T-helper 1 cell (primary cell): Measurements from ENCODE around the gene RSPH1.
"Not testable (repeated sequence)": the region's sequence is repeated elsewhere in the genome, so short reads cannot be mapped to it uniquely, and the experiment has no call there.

Source experiments
- DNase-seq, 5 donors: peaks; one replicate each; pipeline ENCODE4 v3.0.0-alpha.2; 2012 to 2020

Gene RSPH1

GRCh38 chr21:42480736-42481135 is 15.3 kb downstream of the RSPH1 start:
- DNase-seq, result no peak

GRCh38 chr21:42479582-42479981 is 16.4 kb downstream of the RSPH1 start:
- DNase-seq, result no peak

DNA sequence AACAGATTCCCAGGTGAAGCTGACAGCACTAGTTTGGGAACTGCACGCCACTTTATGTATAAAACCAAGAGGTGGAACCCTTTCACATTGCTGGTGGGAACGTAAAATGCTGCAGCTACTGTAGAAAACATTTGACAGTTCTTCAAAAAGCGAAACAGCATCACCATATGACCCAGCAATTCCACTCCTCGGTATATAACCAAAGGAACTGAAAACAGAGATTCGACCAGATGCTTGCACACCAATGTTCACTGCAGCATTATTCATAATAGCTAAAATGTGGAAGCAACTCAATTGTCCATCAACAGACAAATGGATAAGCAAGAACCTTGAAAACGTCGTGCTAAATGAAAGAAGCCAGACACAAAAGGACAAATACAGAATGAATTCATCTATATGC is 17.5 kb downstream of the RSPH1 start:
- no peak for DNase-seq

GRCh38 chr21:42476388-42477331 is 19.4 kb downstream of the RSPH1 start:
- DNase-seq, result no peak

- no peak for DNase-seq
Measured at GRCh38 chr21:42475526-42476387, 20.3 kb downstream of the RSPH1 start.

DNA sequence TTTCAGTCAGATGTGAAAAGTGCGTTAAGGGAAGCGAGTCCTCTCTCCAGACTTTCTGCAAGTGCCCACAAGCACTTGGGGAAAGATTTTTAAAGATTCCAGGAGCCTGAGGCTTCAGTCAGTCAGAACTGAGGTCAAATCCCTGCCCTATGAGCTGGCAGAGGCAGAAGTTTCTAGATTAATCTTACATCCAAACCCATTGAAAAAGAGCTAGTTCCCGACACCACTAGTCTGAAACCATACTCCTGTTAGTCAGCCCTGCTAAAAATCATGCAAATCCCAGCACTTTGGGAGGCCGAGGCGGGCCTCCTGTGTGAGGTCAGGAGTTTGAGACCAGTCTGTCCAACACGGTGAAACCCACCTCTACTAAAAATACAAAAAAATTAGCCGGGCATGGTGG is 21.0 kb downstream of the RSPH1 start:
- DNase-seq, result no peak

DNA sequence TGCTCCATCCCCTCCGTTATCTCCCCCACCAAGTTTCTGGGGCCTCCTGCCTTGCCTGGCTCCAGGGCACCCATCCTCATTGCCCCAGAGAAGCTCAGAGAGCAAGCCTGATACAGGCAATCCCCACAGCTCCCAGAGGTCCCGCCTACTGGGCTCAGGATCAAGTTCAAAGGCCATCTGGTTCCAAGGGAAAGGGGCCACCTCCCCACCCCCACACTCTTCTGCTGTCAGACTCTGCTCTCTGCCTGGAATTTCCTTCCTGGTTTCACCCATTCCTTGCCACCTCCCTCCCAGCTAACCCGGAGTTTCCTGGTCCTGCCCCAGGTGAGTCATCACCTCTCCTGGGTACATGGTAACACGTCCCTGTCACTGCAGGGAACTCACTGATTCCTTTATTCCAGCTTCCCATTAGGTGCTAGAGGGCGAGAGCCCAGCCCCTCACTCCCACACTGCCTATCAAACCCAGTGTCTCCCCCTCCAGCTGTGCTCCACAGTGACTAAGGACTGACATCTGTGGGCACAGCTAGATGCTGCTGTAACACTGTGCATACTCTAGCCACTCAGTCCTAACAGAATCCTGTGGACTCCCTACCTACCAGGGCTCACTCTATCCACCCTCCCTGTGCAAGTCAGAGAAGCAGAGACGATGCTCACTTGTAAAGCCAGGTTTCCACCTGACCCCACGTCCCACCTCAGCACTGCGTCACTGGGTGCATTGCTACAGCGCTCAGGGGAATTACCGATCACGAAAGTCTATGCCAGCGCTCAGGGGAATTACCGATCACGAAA is 21.8 kb downstream of the RSPH1 start:
- DNase-seq, result no peak

- no peak for DNase-seq
Measured at GRCh38 chr21:42473498-42474042, 22.5 kb downstream of the RSPH1 start.

DNA sequence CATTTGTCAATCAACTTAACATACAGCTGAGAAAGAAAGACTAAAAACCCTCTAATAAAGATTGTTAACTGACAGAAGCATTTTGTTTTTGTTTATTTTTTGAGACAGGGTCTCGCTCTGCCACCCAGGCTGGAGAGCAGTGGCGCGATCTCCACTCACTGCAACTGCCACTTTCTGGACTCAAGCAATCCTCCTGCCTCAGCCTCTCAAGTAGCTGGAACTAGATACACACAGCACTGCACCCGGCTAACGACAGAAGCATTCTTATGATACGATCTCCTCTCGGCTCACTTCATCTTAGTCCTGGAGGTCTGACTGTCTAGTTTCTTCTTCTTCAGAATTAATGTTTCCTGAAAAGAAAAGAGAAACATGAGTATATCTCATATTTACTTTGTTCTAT is 23.5 kb downstream of the RSPH1 start:
- no peak for DNase-seq

GRCh38 chr21:42471716-42472330 is 24.2 kb downstream of the RSPH1 start:
- DNase-seq, result no peak

GRCh38 chr21:42471206-42471605 is 24.8 kb downstream of the RSPH1 start:
- DNase-seq, result no peak

DNA sequence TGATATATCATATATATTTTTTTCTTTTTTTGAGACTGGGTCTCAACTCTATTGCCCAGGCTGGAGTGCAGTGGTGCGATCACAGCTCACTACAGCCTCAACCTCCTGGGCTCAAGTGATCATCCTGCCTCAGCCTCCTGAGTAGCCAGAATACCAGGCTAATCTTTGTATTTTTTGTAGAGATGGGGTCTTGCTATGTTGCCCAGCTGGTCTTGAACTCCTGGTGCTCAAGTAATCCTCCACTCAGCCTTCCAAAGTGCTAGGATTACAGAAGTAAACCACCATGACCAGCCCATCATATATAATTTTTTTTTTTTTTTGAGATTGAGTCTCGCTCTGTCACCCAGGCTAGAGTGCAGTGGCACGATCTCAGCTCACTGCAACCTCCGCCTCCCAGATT is 26.3 kb downstream of the RSPH1 start:
- not testable (repeated sequence) for DNase-seq

DNA sequence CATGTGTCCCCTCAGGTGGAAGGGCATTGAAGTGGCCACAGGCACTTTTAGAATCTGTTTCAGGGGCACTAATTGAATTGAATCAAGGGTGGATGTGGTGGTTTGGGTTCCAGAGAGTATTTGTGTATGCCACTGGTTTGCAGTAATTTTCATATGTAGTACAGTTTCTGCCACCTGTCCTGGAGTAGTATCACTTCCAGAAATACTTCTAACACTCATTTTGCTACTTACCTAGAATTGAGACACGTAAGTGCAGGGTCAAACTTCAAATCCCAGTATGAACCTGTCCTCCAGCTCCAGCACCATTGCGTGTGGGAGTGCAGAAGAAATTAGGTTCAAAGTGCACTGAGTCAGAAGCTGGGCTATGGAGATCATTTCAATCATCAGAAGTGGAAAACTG is 26.8 kb downstream of the RSPH1 start:
- no peak for DNase-seq

GRCh38 chr21:42468491-42469131 is 27.4 kb downstream of the RSPH1 start:
- no peak for DNase-seq

DNA sequence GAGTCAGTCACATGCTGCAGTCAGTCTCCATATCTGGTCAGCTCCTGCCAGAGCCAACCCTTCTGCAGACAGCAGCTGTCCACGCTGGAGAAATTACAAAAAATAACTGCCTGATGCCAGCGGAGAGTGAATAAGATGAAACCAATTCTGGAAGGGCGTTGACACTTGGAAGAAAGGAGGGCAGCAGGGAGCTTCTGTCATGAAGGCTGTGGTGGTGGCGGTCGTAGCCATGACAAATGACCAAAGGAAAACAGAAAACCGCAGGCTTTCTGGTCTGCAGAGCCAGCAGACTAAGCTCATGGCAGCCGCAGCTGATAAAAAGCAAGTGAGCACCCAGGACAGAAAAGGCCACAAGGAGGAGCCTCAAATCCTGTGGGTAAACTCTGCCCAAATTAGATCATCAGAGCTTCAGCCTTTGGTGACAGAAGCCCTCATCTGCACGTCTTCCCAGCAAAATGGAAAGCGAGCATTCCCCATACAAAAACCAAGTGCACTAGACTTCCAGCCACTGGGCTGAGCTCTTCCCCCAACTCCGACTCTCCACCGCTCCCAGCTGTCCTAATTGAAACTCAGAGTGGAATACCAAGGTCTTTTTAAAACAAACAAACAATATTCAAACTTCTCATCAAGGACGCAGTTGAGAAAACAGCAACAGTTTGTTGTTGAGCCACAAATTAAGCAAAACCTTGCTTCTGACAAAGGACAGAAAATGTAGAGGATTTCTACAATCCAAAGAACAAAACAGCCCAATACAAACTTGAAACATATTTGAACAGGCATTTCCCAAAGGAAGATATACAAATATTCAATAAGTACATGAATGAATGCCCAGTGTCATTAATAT is 28.7 kb downstream of the RSPH1 start:
- no peak for DNase-seq

- no peak for DNase-seq
Measured at GRCh38 chr21:42466700-42467099, 29.3 kb downstream of the RSPH1 start.

DNA sequence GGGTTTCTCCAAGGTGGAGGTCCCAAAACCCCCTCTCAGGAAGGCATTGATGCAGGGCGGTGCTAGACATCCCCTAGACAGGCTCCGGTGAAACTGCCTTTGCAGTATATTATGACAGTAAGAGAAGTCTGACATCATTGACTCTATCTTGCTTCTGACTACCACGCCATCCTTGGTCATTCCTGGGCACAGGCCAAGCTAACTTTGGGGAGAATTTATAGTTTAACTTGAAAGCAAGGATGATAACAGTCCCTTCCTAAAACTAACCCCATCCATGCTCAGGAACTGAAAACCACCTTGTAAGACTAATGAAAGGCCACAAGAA is 30.3 kb downstream of the RSPH1 start:
- DNase-seq, result no peak

DNA sequence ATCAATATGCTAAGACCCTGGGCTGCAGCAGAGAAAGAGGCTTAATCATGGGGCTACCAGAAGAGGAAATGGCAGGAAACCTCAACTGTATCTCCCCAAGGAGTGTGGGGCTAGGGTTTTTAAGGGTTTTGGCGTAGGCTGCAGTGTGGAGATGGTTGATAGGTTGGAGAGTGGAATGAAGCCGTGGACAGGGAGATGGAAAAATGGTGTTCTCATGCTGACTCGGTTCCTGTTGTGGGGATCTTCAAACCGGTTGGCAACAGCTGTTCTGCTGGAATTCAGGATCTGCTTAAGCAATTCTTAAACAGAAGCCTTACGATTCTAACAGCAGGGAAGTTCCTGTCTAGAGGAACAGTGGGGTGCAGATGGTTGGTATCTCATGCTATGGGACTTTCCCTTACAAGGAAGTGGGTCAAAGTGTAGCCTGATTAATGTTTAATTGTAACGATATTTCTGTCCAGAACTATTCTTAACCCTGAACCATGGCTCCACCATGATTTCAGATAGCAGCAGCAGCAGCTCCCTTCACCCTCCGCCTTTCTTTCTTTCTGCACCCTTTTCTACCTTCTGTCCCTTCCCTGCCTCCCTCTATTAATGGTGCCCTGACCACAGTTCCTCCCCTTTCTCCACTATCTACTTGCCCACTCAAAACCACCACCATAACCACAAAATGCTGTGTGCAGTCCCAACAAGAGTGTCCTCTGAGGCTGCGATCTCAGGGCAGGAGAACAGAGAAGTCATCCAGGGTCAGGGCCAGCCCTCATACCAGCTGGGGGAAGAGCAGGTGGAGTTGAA is 30.8 kb downstream of the RSPH1 start:
- no peak for DNase-seq

DNA sequence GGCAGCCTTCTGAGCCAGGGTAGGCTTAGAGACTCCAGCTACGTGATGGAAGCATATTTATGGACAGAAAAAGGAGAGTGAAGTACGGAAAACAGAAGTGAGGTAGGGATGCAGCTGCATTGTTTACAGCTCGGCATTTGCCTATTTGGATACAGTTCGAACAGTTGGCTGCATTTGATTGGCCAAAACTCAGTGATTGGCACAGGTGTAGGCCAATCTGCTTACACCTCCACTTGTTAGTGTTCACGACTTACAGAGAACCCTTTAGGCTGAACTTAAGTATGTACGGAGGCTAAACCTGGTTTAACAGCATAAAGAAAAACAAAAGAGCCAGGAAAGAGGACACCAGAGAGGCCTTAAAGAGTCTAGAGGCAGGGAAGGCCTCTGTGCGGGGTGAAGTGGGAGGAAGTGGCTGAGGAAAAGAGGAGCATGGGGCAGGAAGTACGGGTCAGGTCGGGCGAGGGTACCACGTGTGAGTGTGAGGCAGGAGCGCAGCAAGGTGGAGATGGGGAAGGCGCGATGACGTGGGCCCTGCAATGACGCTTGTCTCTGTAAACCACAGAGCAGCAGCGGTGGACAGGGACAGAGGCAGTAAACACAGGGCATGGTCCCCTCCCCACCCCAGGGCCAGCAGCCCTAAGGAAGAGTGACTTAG is 32.0 kb downstream of the RSPH1 start:
- peak; percentile 39 to 61 (median 55) for DNase-seq
